H9 (cell line): ENCODE data around the gene ESPNL. TPM values are rescaled to one million over a fixed set of nuclear protein-coding genes. Genes with fewer than 3 reads are reported as not detected.

Experiments used
- DNase-seq: peaks from one replicate; pipeline ENCODE4 v3.0.0-alpha.2; 2017
- H2AFZ ChIP-seq: one replicate; pipeline ENCODE4 v1.6.1; 2013; ENCODE audit warnings: mild to moderate bottlenecking, low read length, control low read depth, moderate library complexity
- H2AK5ac ChIP-seq: 2 replicates; pipeline ENCODE4 v1.6.1; 2013; ENCODE audit warnings: low read length, control low read depth, mixed read lengths; ENCODE audit not compliant: insufficient read length
- H2BK120ac ChIP-seq: one replicate; pipeline ENCODE4 v1.6.1; 2013; ENCODE audit warnings: low read depth, mild to moderate bottlenecking, low read length, control low read depth, inconsistent platforms; ENCODE audit not compliant: poor library complexity, severe bottlenecking
- H2BK12ac ChIP-seq: 2 replicates; pipeline ENCODE4 v1.6.1; 2013; ENCODE audit warnings: low read length, control low read depth, mixed read lengths, low read depth; ENCODE audit not compliant: insufficient read length
- H2BK15ac ChIP-seq: 2 replicates; pipeline ENCODE4 v1.6.1; 2013; ENCODE audit warnings: low read depth, low read length, control low read depth
- H2BK20ac ChIP-seq: one replicate; pipeline ENCODE4 v1.6.1; 2013; ENCODE audit warnings: low read depth, mild to moderate bottlenecking, low read length, control low read depth, inconsistent platforms; ENCODE audit not compliant: poor library complexity, severe bottlenecking
- H2BK5ac ChIP-seq: 2 replicates; pipeline ENCODE4 v1.6.1; 2013; ENCODE audit warnings: low read length, control low read depth, mixed read lengths; ENCODE audit not compliant: insufficient read length
- H3K14ac ChIP-seq: 2 replicates; pipeline ENCODE4 v1.6.1; 2013; ENCODE audit warnings: low read length, control low read depth; ENCODE audit not compliant: insufficient read depth
- H3K18ac ChIP-seq: 2 replicates; pipeline ENCODE4 v1.6.1; 2013; ENCODE audit warnings: low read depth, mild to moderate bottlenecking, mixed read lengths, low read length, control low read depth; ENCODE audit not compliant: insufficient read length
- H3K23ac ChIP-seq: 2 replicates; pipeline ENCODE4 v1.6.1; 2013; ENCODE audit warnings: low read length, control low read depth, mixed read lengths, low read depth; ENCODE audit not compliant: insufficient read length
- H3K23me2 ChIP-seq: 2 replicates; pipeline ENCODE4 v1.6.1; 2013; ENCODE audit warnings: low read depth, mild to moderate bottlenecking, mixed read lengths, low read length, control low read depth; ENCODE audit not compliant: insufficient read length, poor library complexity, severe bottlenecking
- H3K27ac ChIP-seq: 2 replicates; pipeline ENCODE4 v1.5.1; 2013; ENCODE audit warnings: low read length, control low read depth, mixed read lengths, low read depth; ENCODE audit not compliant: insufficient read length
- H3K27me3 ChIP-seq: 2 replicates; pipeline ENCODE4 v1.6.1; 2013; ENCODE audit warnings: low read length, control low read depth, inconsistent platforms; ENCODE audit not compliant: insufficient read depth
- H3K4ac ChIP-seq: 2 replicates; pipeline ENCODE4 v1.6.1; 2013; ENCODE audit warnings: low read depth, mild to moderate bottlenecking, control low read depth, inconsistent platforms, low read length, moderate library complexity
- H3K4me1 ChIP-seq: 2 replicates; pipeline ENCODE4 v1.6.1; 2013; ENCODE audit warnings: low read length, control low read depth, inconsistent platforms; ENCODE audit not compliant: insufficient read depth
- H3K4me2 ChIP-seq: 2 replicates; pipeline ENCODE4 v1.6.1; 2013; ENCODE audit warnings: low read length, control low read depth, mixed read lengths; ENCODE audit not compliant: insufficient read length, insufficient read depth
- H3K56ac ChIP-seq: 2 replicates; pipeline ENCODE4 v1.6.1; 2013; ENCODE audit warnings: low read depth, mild to moderate bottlenecking, mixed read lengths, low read length, control low read depth; ENCODE audit not compliant: insufficient read length
- H3K79me1 ChIP-seq: 2 replicates; pipeline ENCODE4 v1.6.1; 2013; ENCODE audit warnings: low read depth, mild to moderate bottlenecking, moderate library complexity, low read length, control low read depth, inconsistent platforms; ENCODE audit not compliant: insufficient read depth, poor library complexity, severe bottlenecking
- H3K79me2 ChIP-seq: 2 replicates; pipeline ENCODE4 v1.6.1; 2013; ENCODE audit warnings: low read length, control low read depth, inconsistent platforms; ENCODE audit not compliant: insufficient read depth
- H3K9ac ChIP-seq: 2 replicates; pipeline ENCODE4 v1.6.1; 2013; ENCODE audit warnings: low read length, control low read depth, mixed read lengths; ENCODE audit not compliant: insufficient read length; ENCODE audit errors: extremely low read depth
- H3K9me3 ChIP-seq: one replicate; pipeline ENCODE4 v1.6.1; 2013; ENCODE audit warnings: low read depth, low read length, inconsistent platforms; ENCODE audit not compliant: control insufficient read depth
- H3T11ph ChIP-seq: one replicate; pipeline ENCODE4 v1.6.1; 2013; ENCODE audit warnings: mild to moderate bottlenecking, low read length, control low read depth, inconsistent platforms
- H4K20me1 ChIP-seq: one replicate; pipeline ENCODE4 v1.6.1; 2013; ENCODE audit not compliant: control insufficient read depth, insufficient read length, insufficient read depth
- H4K5ac ChIP-seq: 2 replicates; pipeline ENCODE4 v1.6.1; 2013; ENCODE audit warnings: low read depth, mild to moderate bottlenecking, mixed read lengths, low read length, control low read depth; ENCODE audit not compliant: insufficient read length
- H4K8ac ChIP-seq: replicated peaks from 2 replicates; pipeline ENCODE4 v1.6.1; 2013; ENCODE audit warnings: low read length, control low read depth, mixed read lengths, low read depth; ENCODE audit not compliant: insufficient read length
- H4K91ac ChIP-seq: 2 replicates; pipeline ENCODE4 v1.6.1; 2013; ENCODE audit warnings: low read depth, mild to moderate bottlenecking, moderate library complexity, mixed read lengths, low read length, control low read depth; ENCODE audit not compliant: insufficient read length
- H3K27ac Mint-ChIP-seq, 3 experiments: 2 replicates in 2 of 3; 3 replicates in 1 of 3; pipeline ENCODE4 v1.8.0; 2020 to 2021; ENCODE audit warnings: mixed read lengths in 3 of 3, mild to moderate bottlenecking in 1 of 3, moderate library complexity in 1 of 3
- H3K27me3 Mint-ChIP-seq: 2 replicates; pipeline ENCODE4 v1.8.0; 2021; ENCODE audit warnings: low read depth, mild to moderate bottlenecking, moderate library complexity, mixed read lengths
- H3K36me3 Mint-ChIP-seq, 3 experiments: 2 replicates in 2 of 3; 3 replicates in 1 of 3; pipeline ENCODE4 v1.8.0; 2020 to 2021; ENCODE audit warnings: low read depth in 3 of 3, mixed read lengths in 3 of 3; ENCODE audit not compliant: insufficient read depth in 1 of 3
- H3K4me1 Mint-ChIP-seq, 2 experiments: 2 replicates each; pipeline ENCODE4 v1.8.0; 2020; ENCODE audit warnings: mixed read lengths in 2 of 2
- H3K4me3 Mint-ChIP-seq, 2 experiments: 2 replicates in 1 of 2; 3 replicates in 1 of 2; pipeline ENCODE4 v1.8.0; 2020 to 2021; ENCODE audit warnings: mild to moderate bottlenecking in 2 of 2, mixed read lengths in 2 of 2, moderate library complexity in 1 of 2
- H3K9me3 Mint-ChIP-seq, 2 experiments: 2 replicates in 1 of 2; 3 replicates in 1 of 2; pipeline ENCODE4 v1.8.0; 2020; ENCODE audit warnings: mild to moderate bottlenecking in 2 of 2, mixed read lengths in 2 of 2, moderate library complexity in 1 of 2
- CTCF ChIP-seq: fragments of 200-600 bp; sonication (generic); conservative IDR thresholded peaks from 3 replicates; pipeline ENCODE4 v1.8.0; 2021; ENCODE audit warnings: antibody characterized with exemption, mild to moderate bottlenecking
- WGBS: extraction: QIAGEN DNeasy Blood & Tissue Kit; methylation state at CpG from one replicate; pipeline ENCODE4 v1.1.7; 2013; ENCODE audit warnings: missing lambda C conversion rate, low lambda C conversion rate, mixed read lengths; ENCODE audit not compliant: insufficient read length; ENCODE audit errors: extremely low coverage; 5-methylcytosine and 5-hydroxymethylcytosine counted together
- total RNA-seq: library from RNA; stranded (reverse); gene quantifications from 2 replicates; pipeline ENCODE4 v1.2.1, GENCODE V29; 2021

Gene ESPNL
- total RNA-seq, 1 experiment from 2014 or later, result 0.17 TPM

GRCh38 chr2:238130111-238130695, 30.1 kb downstream of the ESPNL start:
- Histone ChIP-seq H3K18ac (no peak overlapping the region), H3K9me3 (no peaks in the 10 kb centered on the region), H3K9ac (no peak overlapping the region), H3K56ac (no peak overlapping the region), H3K4me1 (no peaks in the 10 kb centered on the region), H4K8ac (no peak overlapping the region), H2BK12ac (no peak overlapping the region), H3T11ph (no peak overlapping the region), H2AK5ac (no peak overlapping the region), H3K4me2 (no peak overlapping the region), H3K23me2 (no peaks in the 10 kb centered on the region), H2BK120ac (no peak overlapping the region), H2BK5ac (no peak overlapping the region), H3K27me3 (no peaks in the 10 kb centered on the region), H2BK15ac (no peak overlapping the region), H3K27ac (no peak overlapping the region), H4K91ac (no peak overlapping the region), H4K20me1 (no peaks in the 10 kb centered on the region), H3K23ac (no peak overlapping the region), H2AFZ (no peak overlapping the region), H2BK20ac (no peak overlapping the region), H4K5ac (no peak overlapping the region), H3K4ac (no peak overlapping the region), H3K79me1 (no peaks in the 10 kb centered on the region), H3K79me2 (no peaks in the 10 kb centered on the region), H3K14ac (no peak overlapping the region)
- no peaks in the 10 kb centered on the region; the same call in none of the 2 replicates for H3K27me3 Mint-ChIP-seq
- H3K9me3 Mint-ChIP-seq, result no peaks in the 10 kb centered on the region
- no peaks in the 10 kb centered on the region for H3K4me1 Mint-ChIP-seq
- no peak overlapping the region; a peak in 1 of 7 replicates for H3K27ac Mint-ChIP-seq
- no peak for TF ChIP-seq CTCF
- no peaks in the 10 kb centered on the region for H3K36me3 Mint-ChIP-seq
- no peak overlapping the region for H3K4me3 Mint-ChIP-seq
- DNase-seq, result no peak
- WGBS, result no CpG with 5 or more reads among the region's 28 CpGs
